GM21619 (cell line): Measurements from ENCODE around the gene RANBP9.

Source experiments
- ATAC-seq: cut with Tn5 transposase; IDR thresholded peaks from one replicate; pipeline ENCODE4 v1.9.1; 2021; ENCODE audit not compliant: unreplicated experiment

RANBP9 gene

GRCh38 chr6:13655700-13656099, 55.9 kb downstream of the RANBP9 start:
- no peak for ATAC-seq

GRCh38 chr6:13654496-13654895, 57.1 kb downstream of the RANBP9 start:
- no peak for ATAC-seq

GRCh38 chr6:13653296-13653695, 58.3 kb downstream of the RANBP9 start:
- ATAC-seq: no peak

DNA sequence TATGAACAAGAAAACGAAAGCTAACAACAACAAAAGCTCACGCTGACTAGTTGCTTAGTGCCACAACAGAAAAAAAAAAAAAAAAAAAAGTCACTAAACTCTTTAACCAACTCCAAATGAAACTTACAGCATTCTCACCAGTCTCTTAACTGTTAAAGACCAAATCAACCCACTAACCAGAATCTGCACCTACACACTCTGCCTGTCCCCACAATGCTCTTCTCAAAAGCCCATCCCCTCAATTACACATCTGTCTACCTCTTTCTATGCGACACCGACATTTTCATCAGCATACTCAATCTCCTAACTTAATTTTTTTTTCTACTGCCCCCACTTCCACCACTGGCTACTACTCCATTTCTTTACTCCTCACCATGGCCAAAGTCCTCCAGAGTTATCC, 62.2 kb downstream of the RANBP9 start:
- ATAC-seq: no peak

DNA sequence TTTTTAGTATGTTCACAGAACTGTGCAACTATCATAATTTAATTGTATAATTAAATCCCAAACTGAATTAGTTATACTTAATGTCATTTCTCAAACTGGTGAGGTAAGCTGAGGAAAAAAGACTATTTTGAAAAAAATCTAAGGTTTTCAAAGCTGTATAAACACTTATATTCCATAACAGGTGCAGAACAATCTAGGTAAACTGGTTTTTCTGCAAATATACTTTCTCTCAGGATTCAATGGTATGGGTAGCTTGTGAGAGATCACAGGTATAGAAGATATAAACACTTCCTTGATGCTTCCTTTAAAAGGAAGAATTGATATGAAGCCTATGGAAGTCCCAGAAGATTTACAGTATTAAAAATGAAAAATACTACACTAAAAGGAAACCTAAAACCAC, 62.8 kb downstream of the RANBP9 start:
- no peak for ATAC-seq

DNA sequence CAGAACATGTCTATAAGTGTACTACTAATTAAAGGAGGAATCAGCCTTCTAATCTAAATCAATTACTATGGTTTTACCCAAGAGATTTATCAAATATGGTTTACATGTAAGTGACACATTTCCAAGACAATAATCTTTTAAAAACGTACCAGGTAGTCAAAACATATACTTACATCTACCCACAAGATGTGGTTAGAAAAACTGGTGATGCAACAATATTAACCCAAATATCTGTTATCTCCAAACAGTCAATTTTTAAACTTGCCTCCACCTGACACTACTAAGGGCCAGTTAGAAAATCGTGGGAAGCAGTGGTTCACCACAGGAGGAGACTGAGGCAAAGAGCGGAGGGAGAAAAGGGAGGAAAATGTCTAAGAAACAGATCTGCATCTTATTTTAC, 68.5 kb downstream of the RANBP9 start:
- ATAC-seq: no peak

DNA sequence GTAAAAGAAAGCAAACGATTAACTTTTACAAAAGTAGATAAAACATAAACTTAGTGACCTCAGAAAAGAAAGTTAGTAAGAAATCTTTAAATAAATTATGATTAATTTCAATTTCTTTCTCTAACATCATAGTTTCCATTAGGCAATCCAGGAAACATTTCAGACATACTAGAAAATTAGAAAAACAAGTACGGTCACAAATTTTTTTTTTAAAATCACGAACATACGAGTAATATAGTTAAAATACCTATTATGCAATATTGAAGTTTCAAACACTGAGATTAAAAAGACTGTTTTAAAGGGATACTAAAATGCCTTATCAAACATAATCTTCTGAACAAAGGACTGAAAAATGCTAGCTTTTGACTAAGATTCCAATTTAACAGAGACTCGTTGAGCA, 70.3 kb downstream of the RANBP9 start:
- no peak for ATAC-seq

GRCh38 chr6:13638626-13639025, 73.0 kb downstream of the RANBP9 start:
- no peak for ATAC-seq

DNA sequence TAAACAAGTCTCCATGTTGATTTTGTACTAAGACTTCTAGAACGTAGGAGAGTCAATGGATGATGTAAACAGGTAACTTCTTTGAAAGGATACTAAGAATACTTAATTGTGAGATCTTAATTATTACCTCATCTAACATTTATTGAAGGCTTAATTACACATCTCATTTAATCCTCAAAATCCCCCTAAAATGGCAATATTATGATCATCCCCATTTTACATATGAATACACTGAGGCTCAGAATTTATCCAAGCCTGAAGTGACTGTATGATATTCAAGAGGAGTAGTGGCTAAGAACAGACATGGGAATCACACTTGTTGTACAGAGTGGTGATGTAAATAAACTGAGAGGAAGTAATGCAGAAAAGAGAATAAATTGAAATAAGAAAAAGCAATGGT, 73.6 kb downstream of the RANBP9 start:
- ATAC-seq: no peak

DNA sequence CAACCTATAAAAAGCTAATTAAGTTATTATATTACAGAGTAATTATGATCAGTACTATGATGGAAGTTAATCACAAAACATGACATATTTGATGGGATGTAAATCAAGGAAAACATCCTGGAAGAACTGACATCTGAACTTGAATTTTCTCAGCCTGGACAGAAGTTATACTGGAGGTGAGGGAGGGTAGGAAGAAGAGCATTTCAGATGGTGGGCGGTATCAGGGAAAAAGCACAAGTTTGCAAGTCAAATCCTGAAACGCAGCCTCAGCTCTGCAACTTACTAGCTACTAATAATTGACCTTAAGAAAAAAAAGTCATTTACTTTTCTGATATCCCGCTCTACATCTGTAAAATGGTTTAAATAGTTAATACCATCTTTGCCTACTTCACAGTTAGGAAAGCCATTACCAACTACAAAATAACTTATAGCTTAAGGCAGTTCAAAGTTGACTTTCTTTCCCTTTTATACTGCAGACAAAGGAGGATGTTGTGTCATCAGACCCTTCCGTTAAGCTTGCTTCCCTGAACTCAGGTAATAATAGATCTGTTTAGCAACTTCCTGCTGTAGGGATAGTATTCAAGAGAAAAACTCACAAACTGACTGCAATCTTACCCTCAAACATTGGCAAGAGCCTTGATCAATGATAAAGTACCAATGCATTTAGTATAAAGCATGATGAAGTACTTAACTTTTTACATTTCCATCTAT, 75.5 kb downstream of the RANBP9 start:
- no peak for ATAC-seq

- ATAC-seq: no peak
Measured at GRCh38 chr6:13633343-13633742, 78.3 kb downstream of the RANBP9 start.

DNA sequence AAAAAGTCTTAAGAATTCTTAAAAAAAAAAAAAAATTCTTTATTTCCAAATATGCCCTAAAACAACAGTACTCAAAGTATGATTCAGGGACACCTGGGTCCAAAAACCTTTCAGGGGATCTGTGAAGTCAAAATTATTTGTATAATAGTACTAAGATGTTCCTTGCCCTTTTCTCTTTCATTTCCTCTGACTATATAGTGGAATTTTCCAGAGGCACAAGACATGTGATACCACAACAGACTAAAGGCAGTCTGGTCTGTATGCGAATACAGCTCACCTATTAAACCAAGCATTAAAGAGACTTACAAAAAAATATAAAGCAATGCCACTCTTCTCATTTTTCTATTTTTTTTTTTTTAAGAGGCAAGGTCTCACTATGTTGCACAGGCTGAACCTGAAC, 81.1 kb downstream of the RANBP9 start:
- ATAC-seq: no peak

GRCh38 chr6:13629459-13630116, 82.0 kb downstream of the RANBP9 start:
- ATAC-seq: no peak

- no peak for ATAC-seq
Measured at GRCh38 chr6:13624871-13625288, 86.8 kb downstream of the RANBP9 start.

GRCh38 chr6:13617066-13617465, 94.6 kb downstream of the RANBP9 start:
- ATAC-seq: no peak

DNA sequence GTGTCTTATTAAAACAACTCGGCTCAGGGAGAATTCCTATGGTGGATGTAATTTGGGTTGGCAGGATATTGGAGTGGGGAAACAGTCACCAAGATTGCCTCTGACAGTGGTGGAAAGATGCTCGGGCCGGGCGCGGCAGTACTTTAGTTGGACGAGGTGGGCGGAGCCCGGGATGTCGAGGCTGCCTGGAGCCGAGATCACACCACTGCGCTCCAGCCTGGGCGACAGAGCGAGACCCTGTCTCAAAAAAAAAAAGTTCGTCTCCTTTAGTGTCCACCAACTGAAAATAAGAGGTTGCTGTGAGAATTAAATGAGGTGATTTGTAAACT, 95.9 kb downstream of the RANBP9 start:
- ATAC-seq: no peak

DNA sequence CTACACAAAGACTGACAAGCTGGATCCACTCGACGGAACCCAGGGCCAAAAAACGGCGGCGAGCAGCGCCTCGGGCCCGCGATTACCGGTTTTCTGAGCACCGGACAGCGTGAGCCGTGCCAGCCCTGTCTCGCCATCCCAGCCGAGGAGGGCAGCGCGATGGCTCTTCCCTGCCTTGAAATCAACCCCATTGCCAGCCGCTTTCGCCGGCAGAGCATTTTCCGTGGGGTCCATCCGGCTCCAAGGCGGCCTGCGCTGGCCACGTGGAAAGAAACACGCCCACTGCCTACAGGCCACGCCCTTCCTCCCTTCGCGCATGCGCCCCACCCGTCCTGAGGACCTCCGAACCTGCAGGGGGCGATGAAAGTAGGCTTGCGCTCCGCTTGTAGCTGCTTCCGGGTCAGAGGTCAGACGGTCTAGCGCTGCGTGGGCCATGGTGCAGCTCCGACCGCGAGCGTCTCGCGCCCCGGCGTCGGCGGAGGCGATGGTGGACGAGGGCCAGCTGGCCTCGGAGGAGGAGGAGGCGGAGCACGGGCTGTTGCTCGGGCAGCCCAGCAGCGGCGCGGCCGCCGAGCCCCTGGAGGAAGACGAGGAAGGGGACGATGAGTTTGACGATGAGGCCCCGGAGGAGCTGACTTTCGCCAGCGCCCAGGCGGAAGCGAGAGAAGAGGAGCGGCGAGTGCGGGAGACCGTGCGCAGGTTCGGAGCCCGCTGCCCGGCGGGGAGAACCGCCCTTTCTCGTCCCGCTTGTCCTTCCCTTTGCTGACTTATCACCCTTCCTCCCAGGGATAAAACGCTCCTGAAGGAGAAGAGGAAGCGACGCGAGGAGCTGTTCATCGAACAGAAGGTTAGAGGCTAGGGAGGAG, 96.5 kb downstream of the RANBP9 start, which contains the start of gene NOL7:
Gene NOL7 (plus strand): TSS at position 410 of the 866 bp plus-strand sequence. CDS start 24 bp downstream, at position 434.
- ATAC-seq: peak; percentile 88

DNA sequence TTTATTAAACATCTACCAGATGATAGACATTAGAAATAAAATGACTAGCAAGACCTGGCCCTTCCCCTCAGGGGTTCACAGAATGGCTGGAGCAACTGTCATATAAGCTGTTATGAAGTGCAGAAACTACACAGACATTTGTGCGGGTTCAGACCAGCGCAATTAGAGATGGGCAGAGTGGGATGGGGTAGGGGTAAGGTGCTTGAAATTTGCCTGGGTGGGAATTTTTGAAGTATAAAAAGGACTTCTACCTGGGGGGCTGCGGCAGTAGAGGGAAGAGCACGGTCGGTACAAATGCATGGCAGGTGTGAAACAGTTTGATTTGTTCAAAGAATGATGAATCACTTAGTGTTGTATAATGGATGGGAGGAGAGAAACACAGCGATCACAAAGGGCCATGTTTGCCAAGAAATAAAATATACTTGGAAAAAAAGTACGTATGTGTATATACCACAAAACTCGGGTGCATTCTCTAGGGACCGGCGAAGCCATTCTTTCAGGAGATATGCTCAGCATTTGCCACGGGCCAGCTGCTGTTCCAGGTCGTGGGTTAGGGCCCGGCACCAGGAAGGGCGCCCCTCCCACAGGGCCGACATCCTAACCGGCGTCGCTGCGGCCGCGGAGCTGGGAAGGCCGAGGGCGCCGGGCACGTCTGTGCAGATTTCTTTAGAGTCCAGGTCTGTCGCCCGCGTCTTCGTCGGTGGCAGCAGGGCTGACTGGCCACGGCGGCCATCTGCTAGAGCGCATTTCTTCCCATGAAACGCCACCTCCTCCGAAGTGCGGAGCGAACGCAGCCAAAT, 97.3 kb downstream of the RANBP9 start:
- peak; percentile 25 for ATAC-seq

- ATAC-seq: no peak
Measured at GRCh38 chr6:13613029-13613594, 98.5 kb downstream of the RANBP9 start.

DNA sequence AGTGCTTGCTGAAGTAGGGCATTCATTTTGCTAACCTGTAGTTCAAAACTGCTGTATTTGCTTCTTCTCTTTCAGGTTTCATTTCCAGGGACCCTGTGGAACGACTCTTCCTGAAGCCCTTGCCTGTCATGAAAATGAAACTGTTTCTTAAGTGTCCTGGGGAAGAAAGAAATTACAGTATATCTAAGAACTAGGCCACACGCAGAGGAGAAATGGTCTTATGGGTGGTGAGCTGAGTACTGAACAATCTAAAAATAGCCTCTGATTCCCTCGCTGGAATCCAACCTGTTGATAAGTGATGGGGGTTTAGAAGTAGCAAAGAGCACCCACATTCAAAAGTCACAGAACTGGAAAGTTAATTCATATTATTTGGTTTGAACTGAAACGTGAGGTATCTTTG, 99.9 kb downstream of the RANBP9 start:
- no peak for ATAC-seq

DNA sequence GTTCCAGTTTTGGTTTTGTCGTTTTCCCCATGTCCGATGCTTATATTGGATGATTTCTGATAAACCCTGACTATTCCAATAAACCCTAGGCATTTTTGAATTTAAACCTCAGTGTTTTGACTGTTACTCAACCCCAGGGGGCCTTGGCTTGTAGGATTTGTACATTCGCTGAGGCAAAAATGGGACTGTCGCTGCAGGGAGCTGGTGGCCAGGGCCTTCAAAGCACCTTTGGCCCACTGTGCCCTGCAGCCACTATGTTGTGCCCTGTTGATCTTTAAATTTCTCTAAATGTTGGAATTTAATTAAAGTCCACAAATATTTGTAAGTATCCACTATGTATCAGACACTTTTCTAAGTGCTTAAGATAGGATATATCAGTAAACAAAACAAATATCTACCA, 106.0 kb downstream of the RANBP9 start:
- no peak for ATAC-seq
